Skin of body (tissue), 2 donors: Measurements from ENCODE around the gene ADARB1. TPM values are rescaled to one million over a fixed set of nuclear protein-coding genes. Genes with fewer than 3 reads are reported as not detected.

ENCODE experiments used
- DNase-seq: peaks from one replicate; lab custom pipeline; 2025; lab: John Stamatoyannopoulos, UW
- total RNA-seq: library from RNA; depleted of rRNA; stranded (reverse); fragments of >200 nt; gene quantifications from one replicate; pipeline ENCODE4 v1.2.3, GENCODE V29; 2014

Gene ADARB1
- total RNA-seq, 1 donor from 2014 or later = 28.3 TPM

GRCh38 chr21:45039317-45040156 lies 34.8 kb upstream of the ADARB1 start:
- no peak for DNase-seq

- DNase-seq = no peak
Observed at GRCh38 chr21:45040157-45040711, 34.1 kb upstream of the ADARB1 start.

- no peak for DNase-seq
Observed at GRCh38 chr21:45040739-45041138, 33.6 kb upstream of the ADARB1 start.

- DNase-seq = no peak
Observed at GRCh38 chr21:45041351-45041805, 33.0 kb upstream of the ADARB1 start.

GRCh38 chr21:45041984-45042663 lies 32.3 kb upstream of the ADARB1 start:
- no peak for DNase-seq

- no peak for DNase-seq
Observed at GRCh38 chr21:45042664-45043161, 31.7 kb upstream of the ADARB1 start.

GRCh38 chr21:45043541-45044020 lies 30.8 kb upstream of the ADARB1 start:
- no peak for DNase-seq

- DNase-seq = no peak
Observed at GRCh38 chr21:45045481-45045880, 28.9 kb upstream of the ADARB1 start.

GRCh38 chr21:45047257-45047656 lies 27.1 kb upstream of the ADARB1 start:
- no peak for DNase-seq

GRCh38 chr21:45048026-45048698 lies 26.2 kb upstream of the ADARB1 start:
- DNase-seq = no peak

- no peak for DNase-seq
Observed at GRCh38 chr21:45048968-45049367, 25.4 kb upstream of the ADARB1 start.

- no peak for DNase-seq
Observed at GRCh38 chr21:45049714-45050344, 24.6 kb upstream of the ADARB1 start.

GRCh38 chr21:45050345-45050796 lies 24.0 kb upstream of the ADARB1 start:
- DNase-seq = no peak

GRCh38 chr21:45050797-45051489 lies 23.4 kb upstream of the ADARB1 start:
- DNase-seq = no peak

GRCh38 chr21:45051580-45052434 lies 22.6 kb upstream of the ADARB1 start:
- DNase-seq = no peak

- DNase-seq = no peak
Observed at GRCh38 chr21:45052960-45053359, 21.4 kb upstream of the ADARB1 start.

GRCh38 chr21:45053561-45054226 lies 20.7 kb upstream of the ADARB1 start:
- DNase-seq = no peak

GRCh38 chr21:45054227-45054926 lies 20.0 kb upstream of the ADARB1 start:
- no peak for DNase-seq
